GM21360 (cell line): ENCODE data around the gene PRDM10.
"Not testable (repeated sequence)": the region's sequence is repeated elsewhere in the genome, so short reads cannot be mapped to it uniquely, and the experiment has no call there.

Experiments used
- ATAC-seq: cut with Tn5 transposase; IDR thresholded peaks from one replicate; pipeline ENCODE4 v1.9.1; 2021; ENCODE audit warnings: mild to moderate bottlenecking, moderate library complexity; ENCODE audit not compliant: unreplicated experiment

PRDM10 gene

DNA sequence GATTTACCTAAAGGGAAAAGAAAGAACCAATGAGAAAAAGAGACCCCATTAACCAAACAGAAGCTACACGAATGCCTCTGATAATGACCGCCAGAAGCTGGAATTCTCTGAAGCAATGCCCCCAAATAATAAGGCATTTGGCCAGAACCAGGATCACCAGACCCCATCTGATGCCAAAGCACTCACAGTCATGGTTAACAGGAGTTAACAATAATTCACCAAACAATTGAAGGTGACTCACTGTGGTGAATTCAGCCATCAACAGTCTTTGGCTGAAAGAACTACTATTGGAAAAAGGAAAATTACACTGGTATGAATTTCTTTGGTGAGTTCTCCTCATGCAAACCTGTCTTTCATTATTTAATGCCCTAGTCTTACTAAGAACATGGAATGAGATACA is 85.4 kb downstream of the PRDM10 start:
- no peak for ATAC-seq

DNA sequence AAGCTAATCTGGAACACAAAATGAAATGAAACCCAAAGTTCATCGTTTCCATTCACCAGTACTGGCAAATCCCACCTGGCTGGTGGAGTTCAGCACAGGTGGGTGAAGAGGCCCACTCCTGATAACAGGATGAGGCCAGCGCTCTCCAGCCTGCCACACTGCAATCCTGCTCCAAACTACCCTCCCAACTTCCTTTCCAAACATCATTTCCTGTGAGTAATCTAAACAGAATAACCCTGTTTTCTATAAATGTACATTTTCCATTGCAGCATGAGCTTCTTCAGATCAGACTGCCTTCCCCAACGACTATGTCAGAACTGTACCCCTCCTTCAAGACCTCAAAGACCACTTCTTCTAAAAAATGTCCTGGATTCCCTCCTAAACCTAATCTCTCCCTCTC is 91.3 kb downstream of the PRDM10 start:
- ATAC-seq, result no peak

DNA sequence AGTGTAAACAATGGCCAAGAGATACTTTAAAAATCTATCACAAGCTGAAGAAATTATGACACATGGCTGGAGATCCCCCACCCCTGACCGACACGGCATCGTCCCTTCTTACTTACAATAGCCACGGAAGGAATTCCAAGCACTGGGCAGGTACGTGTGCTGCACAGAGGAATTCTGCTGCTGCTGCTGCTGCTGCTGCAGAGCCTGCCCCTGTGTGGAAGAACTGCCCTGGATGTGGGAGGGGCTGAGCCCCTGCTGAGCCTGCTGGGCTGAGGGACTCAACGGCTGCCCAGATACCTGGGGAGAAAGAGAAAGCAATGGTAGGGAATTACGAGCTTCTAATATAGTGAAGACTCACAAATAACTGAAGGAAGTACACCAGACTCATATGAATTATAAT is 92.3 kb downstream of the PRDM10 start:
- no peak for ATAC-seq

- no peak for ATAC-seq
These were observed 97.2 kb downstream of the PRDM10 start for GRCh38 chr11:129905402-129905801.

GRCh38 chr11:129896062-129896461 is 106.6 kb downstream of the PRDM10 start:
- no peak for ATAC-seq

GRCh38 chr11:129895126-129896041 is 107.3 kb downstream of the PRDM10 start, which contains the start of gene NFRKB:
Gene NFRKB, minus strand, starts transcription at chr11:129895578. Its CDS starts 2,729 bp downstream, at chr11:129892849.
- ATAC-seq, result peak; percentile 94

DNA sequence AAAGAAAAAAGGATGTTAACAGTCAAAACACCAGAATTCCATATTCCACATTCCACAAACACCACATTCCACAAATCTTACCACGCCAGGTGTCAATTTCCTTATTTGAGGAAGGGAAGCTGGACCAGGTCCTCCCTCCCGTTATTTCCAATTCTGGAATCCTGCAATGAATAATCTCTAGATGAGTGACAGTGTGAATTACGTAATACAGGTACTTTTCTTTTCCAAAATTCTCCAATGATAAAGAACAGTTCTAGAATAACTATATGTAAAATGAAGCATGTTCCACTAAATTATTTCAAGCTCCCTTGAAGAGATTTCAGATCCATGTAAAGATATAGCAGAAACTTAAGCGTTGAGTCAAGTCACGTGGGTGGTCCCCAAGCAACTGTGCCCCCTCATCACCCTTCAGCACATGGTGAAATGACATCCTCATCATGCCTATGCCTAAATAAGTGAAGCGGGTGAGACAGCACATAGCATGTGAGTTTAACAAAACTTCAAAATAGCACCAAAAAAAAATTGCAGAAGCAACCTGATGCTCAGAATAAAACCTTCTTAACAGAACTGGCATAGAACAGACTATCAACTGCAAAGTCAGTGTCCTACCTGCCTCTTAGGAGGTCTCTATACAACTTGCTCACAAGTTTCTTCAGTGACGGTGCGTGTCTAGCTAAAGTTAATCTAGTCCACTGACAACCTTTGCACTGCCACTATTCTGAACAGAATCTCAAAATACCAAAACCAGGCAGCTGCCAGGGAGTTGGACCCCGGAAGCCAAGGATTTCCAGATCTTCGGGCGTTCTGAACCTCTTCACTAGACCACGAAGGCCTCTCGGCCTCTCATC is 108.1 kb downstream of the PRDM10 start:
- ATAC-seq, result peak; percentile 10

DNA sequence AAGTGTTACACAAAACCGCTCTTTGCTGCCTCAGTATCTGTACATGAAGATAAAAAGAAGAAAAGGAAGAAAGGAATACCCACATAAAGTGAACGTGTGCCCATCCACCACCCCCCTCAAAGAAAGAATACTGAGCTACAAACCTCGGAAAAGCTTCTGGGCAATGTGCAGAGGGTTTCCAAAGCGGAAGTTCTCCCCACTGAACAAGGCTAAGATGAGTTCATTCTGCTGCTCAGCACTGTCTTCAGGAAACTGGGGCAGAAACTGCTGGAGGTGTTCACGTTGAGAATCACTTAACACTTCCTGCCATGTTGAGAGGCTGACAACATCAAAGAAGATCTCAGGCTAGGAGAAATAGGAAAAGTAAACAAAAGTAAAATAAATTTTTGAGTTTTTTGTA is 114.2 kb downstream of the PRDM10 start:
- no peak for ATAC-seq

GRCh38 chr11:129885381-129885780 is 117.3 kb downstream of the PRDM10 start:
- ATAC-seq, result no peak

- ATAC-seq, result no peak
These were observed 118.1 kb downstream of the PRDM10 start for GRCh38 chr11:129884581-129884980.

DNA sequence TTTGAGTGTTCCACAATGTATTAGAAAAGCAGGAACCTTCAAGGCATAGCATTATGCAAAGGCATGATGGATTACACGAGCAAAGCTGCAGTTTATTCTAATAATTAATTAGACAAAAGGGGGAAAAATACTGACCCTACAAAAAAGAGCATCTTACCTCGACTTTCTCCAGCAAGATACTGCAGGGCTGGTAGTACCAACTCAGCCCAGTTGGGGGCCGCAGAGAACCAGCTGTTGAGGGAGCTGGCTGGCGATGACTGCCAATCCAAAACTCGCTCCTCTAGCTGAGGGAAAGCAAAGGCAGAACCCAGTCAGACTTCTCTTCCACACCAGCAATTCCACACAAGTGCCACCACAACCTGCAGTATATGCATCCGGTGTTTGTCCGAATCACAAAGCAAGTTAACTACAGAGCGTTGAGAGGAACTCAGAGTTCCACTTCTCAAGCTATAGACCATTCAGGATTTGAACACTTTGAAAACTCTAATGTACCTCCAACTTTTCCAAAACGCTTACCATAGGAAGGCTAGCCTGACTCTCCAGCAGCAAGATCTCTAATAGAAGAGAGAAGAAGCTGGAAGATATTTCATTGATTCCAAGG is 121.0 kb downstream of the PRDM10 start:
- peak; percentile 93 for ATAC-seq

- ATAC-seq, result no peak
These were observed 122.3 kb downstream of the PRDM10 start for GRCh38 chr11:129880311-129880710.

DNA sequence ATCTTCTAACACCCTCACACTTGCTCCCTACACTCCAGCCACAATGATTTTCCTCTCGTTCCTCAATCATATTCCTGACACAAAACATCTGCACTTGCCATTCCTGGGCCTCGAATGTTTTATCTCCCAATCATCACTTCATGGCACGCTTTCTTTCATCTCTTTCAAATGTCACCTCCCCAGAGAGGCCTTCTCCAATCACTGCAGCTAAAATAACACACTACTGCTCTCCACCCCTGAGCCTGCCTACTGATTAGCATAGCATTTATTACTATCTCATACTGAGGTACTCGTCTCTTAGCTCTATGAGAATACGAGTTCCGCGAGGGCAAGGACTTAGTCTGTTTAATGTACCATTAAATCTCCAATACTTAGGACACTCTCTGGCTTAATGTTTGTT is 130.7 kb downstream of the PRDM10 start:
- ATAC-seq, result no peak

GRCh38 chr11:129868626-129869025 is 134.0 kb downstream of the PRDM10 start:
- not testable (repeated sequence) for ATAC-seq

DNA sequence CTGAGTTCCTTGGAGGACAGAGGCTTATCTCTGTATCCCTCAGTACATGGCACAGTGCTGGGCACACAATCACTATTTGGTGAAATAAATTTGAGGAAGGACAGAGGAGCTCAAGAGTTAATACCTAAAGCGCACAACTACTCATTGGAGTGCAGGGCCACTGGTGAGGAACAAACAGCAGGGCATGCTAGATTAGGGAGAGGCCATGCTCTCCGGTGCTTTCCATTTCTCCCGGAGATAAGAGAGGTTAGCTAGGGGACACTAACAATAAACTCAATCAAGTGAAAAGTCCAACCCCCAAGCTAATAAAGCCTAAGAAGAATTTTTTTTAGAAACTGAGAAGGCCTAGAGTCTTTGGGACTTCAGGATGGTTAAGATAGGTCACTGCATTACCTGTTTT is 136.3 kb downstream of the PRDM10 start:
- no peak for ATAC-seq

DNA sequence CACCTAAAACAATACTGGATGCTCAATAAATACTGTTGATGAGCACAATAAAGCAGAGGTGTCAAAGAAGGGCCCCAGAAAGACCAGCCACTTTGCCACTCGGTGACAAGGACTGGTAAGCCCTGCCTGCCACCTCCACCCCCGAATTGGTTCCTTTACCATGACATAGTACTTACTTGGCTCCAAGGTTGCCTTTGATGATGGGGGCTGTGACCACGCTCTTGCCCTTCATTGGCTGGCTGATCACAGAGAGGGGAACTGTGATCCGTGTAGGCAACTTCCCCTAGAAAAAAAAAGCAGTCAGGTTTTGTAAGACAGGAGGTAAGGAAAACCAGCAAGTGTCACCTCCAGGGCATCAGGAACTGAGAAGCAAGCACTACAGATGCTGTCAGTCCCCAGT is 136.9 kb downstream of the PRDM10 start:
- no peak for ATAC-seq

DNA sequence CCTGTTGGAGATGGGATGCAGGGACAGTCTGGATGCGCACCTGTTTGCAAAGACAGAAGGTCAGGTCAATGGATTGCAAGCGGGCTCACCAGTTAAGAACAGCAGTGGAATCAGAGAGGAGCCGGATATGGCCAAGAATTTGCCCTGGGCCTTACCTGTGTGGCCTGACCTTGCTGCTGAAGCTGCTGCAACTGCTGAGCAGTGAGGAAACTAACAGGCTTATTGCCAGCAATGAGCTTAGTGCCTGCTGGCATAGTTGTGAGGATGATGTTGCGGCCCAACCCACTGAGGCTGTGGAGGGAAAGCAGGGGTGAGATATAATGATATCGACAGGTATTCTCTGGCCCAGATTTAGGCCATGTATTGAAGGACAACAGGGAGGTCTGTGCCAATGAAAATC is 137.8 kb downstream of the PRDM10 start:
- no peak for ATAC-seq

- ATAC-seq, result no peak
These were observed 140.7 kb downstream of the PRDM10 start for GRCh38 chr11:129861702-129862522.

DNA sequence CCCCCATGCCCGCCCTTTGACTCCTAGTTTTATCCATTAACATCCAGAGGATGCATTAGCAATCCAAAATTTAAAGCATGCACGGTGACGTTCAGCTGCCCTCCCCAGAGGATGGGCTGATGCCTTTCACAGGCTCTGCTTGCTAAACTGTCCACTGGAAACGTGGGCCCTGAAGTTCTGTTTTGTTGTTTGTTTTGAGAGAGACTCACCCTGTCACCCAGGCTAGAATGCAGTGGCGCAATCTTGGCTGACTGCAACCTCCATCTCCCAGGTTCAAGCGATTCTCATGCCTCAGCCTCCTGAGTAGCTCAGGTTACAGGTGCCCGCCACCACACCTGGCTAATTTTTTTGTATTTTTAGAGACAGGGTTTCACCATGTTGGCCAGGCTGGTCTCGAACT is 146.6 kb downstream of the PRDM10 start:
- ATAC-seq, result no peak

DNA sequence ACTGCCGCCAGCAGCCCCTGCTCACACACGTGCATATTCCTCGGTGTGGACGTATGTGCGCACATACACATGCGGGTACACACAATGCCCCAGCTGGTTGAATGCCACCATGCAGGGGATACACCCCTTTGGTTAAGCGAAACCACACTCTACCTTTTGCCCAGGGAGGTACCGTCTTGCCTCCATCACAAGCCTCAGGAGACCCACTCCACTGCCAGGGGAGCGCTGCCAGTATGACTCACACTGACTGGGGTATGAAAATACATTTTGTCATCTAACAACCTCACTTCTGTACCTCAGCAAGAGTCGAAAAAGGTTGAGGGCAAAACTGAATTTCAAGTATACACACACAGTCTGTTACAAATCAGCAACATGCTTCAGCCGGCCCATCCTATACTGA is 147.5 kb downstream of the PRDM10 start:
- no peak for ATAC-seq
